SK-N-SH treated with all-trans-retinoic acid at 6 μM for 48 hours (cell line): ENCODE measurements around the gene CCDC146.
"Not testable (repeated sequence)": the region's sequence is repeated elsewhere in the genome, so short reads cannot be mapped to it uniquely, and the experiment has no call there.

Source experiments
- ATAC-seq: fragments of 200-7000 bp; cut with Tn5 transposase; 3 replicates; pipeline ENCODE4 v1.9.1; 2020; ENCODE audit warnings: mild to moderate bottlenecking, moderate library complexity
- ARNTL ChIP-seq: fragments of 450-650 bp; formaldehyde crosslinking; IDR thresholded peaks from 2 replicates; pipeline ENCODE4 v1.5.0; 2020; ENCODE audit warnings: low read depth, mild to moderate bottlenecking, moderate library complexity, borderline replicate concordance
- BACH2 ChIP-seq: fragments of 250-450 bp; sonication (Bioruptor Pico); IDR thresholded peaks from 2 replicates; pipeline ENCODE4 v1.9.0; 2021; ENCODE audit warnings: mild to moderate bottlenecking, borderline replicate concordance
- CSDC2 ChIP-seq: fragments of 250-450 bp; sonication (Bioruptor Pico); IDR thresholded peaks from 2 replicates; pipeline ENCODE4 v1.5.0; 2020; ENCODE audit warnings: mild to moderate bottlenecking, moderate library complexity
- GLIS3 ChIP-seq: fragments of 250-450 bp; sonication (Bioruptor Pico); IDR thresholded peaks from 2 replicates; pipeline ENCODE4 v1.5.0; 2020; ENCODE audit warnings: mild to moderate bottlenecking, moderate library complexity
- ISL1 ChIP-seq: fragments of 250-450 bp; sonication (Bioruptor Pico); IDR thresholded peaks from 2 replicates; pipeline ENCODE4 v2.1.2; 2022; ENCODE audit warnings: mild to moderate bottlenecking, moderate library complexity
- OSR1 ChIP-seq: fragments of 250-450 bp; sonication (Bioruptor Pico); IDR thresholded peaks from 2 replicates; pipeline ENCODE4 v1.8.0; 2022; ENCODE audit warnings: moderate library complexity, mild to moderate bottlenecking, inconsistent platforms
- PPARA ChIP-seq: fragments of 250-450 bp; sonication (Bioruptor Pico); IDR thresholded peaks from 2 replicates; pipeline ENCODE4 v1.5.0; 2020; ENCODE audit warnings: mild to moderate bottlenecking, borderline replicate concordance
- RARB ChIP-seq: fragments of 250-450 bp; sonication (Bioruptor Pico); IDR thresholded peaks from 2 replicates; pipeline ENCODE4 v1.8.0; 2021; ENCODE audit warnings: mild to moderate bottlenecking, moderate library complexity
- SNAI2 ChIP-seq: fragments of 250-450 bp; sonication (Bioruptor Pico); IDR thresholded peaks from 2 replicates; pipeline ENCODE4 v1.5.0; 2020; ENCODE audit warnings: mild to moderate bottlenecking, moderate library complexity
- TCF4 ChIP-seq: fragments of 250-450 bp; sonication (Bioruptor Pico); IDR thresholded peaks from 2 replicates; pipeline ENCODE4 v1.8.0; 2021; ENCODE audit warnings: mild to moderate bottlenecking, moderate library complexity, borderline replicate concordance
- TOX ChIP-seq: fragments of 250-450 bp; sonication (Bioruptor Pico); IDR thresholded peaks from 2 replicates; pipeline ENCODE4 v1.8.0; 2021; ENCODE audit warnings: mild to moderate bottlenecking, moderate library complexity, borderline replicate concordance
- ZC3H10 ChIP-seq: fragments of 250-450 bp; sonication (Bioruptor Pico); IDR thresholded peaks from 2 replicates; pipeline ENCODE4 v1.5.1; 2021; ENCODE audit warnings: mild to moderate bottlenecking, moderate library complexity
- ZFP3 ChIP-seq: fragments of 250-450 bp; sonication (Bioruptor Pico); IDR thresholded peaks from 2 replicates; pipeline ENCODE4 v1.5.0; 2020; ENCODE audit warnings: mild to moderate bottlenecking, moderate library complexity
- ZFP30 ChIP-seq: fragments of 450-650 bp; formaldehyde crosslinking; IDR thresholded peaks from 2 replicates; pipeline ENCODE4 v1.5.0; 2022; ENCODE audit warnings: mild to moderate bottlenecking, moderate library complexity
- ZNF565 ChIP-seq: fragments of 450-650 bp; formaldehyde crosslinking; conservative IDR thresholded peaks from 2 replicates; pipeline ENCODE4 v1.5.0; 2020; ENCODE audit warnings: low read depth, mild to moderate bottlenecking, moderate library complexity
- ZNF70 ChIP-seq: fragments of 450-650 bp; formaldehyde crosslinking; IDR thresholded peaks from 2 replicates; pipeline ENCODE4 v1.5.0; 2020; ENCODE audit warnings: mild to moderate bottlenecking, moderate library complexity
- ZNF8 ChIP-seq: fragments of 450-650 bp; formaldehyde crosslinking; IDR thresholded peaks from 2 replicates; pipeline ENCODE4 v1.5.0; 2020; ENCODE audit warnings: mild to moderate bottlenecking, moderate library complexity
- TF ChIP-seq, protein P1 (sequence below): fragments of 250-450 bp; sonication (Bioruptor Pico); IDR thresholded peaks from 2 replicates; pipeline ENCODE4 v1.5.1; 2020; ENCODE audit warnings: low read depth, mild to moderate bottlenecking, moderate library complexity
- TF ChIP-seq, protein P2 (sequence below): fragments of 250-450 bp; sonication (Bioruptor Pico); IDR thresholded peaks from 2 replicates; pipeline ENCODE4 v1.5.0; 2020; ENCODE audit warnings: mild to moderate bottlenecking, moderate library complexity
- TF ChIP-seq, protein P3 (sequence below): fragments of 250-450 bp; sonication (Bioruptor Pico); IDR thresholded peaks from 2 replicates; pipeline ENCODE4 v1.8.0; 2021; ENCODE audit warnings: low read depth, mild to moderate bottlenecking, moderate library complexity, borderline replicate concordance

Gene CCDC146

DNA sequence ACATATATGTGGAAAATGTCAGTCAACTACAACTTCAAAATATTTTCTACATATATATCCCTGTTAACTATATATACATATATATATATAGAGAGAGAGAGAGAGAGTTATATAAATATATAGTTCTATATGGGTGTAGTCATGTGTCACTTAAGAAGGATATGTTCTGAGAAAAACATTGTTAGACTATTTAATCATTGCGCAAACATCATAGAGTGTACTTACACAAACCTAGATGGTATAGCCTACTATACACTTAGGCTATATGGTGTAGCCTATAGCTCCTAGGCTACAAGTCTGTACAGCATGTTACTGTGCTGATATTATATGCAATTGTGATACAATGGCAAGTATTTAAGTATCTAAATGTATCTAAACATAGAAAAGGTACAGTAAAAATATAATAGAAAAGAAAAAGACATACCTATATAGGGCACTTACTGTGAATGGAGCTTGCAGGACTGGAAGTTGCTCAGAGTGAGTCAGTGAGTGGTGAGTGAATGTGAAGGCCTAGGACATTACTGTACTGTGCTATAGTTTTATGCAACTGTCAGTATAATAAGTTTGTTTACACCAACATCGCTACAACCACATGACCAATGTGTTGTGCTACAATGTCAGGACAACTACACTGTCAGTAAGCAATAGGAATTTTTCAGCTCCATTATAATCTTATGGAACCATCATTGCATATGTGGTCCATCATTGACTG lies 95.2 kb downstream of the CCDC146 start (continued):
- TF ChIP-seq RARB (CRISPR knock-in tag) (no peak), ZNF70 (no peak), SNAI2 (CRISPR knock-in tag) (no peak), CSDC2 (no peak)

DNA sequence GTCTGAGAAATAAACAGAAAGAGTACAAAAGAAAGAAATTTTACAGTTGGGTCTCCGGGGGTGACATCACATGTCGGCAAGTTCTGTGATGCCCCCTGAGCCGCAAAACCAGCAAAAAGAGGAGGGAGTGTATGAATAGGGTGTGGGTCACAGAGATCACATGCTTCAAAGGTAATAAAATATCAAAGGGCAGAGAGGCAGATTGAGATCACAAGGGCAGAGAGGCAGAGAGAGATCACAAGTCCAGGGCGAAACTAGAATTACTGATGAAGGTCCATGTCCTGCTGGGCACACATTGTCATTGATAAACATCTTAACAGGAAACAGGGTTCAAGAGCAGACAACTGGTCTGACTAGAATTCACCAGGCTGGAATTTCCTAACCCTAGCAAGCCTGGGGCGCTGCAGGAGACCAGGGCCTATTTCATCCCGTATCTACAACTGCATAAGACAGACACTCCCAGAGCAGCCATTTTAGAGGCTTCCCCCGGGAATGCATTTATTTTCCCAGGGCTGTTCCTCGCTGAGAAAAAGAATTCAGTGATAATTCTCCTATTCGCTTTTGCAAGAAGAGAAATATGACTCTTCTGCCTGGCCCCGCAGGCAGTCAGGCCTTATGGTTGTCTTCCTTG lies 97.4 kb downstream of the CCDC146 start:
- not testable (repeated sequence) for ATAC-seq

DNA sequence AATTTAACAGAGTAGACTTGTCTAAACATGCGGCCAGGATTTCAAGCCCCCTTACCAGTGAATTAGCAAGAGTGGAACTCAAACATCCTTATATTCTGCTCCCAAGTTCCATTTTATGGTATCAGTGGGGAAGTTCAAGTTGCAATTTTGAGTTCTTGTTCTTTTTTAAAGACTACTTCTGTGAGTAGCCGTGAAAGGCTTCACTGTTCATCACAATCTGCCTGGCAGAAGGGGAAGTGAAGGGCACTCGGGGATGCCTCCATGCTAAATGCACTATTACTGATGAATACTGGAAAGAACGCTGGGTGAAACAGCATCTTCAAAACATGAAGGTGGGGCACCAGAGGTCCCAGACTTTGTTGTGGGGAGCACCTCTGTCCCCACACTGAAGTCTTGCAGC lies 99.7 kb downstream of the CCDC146 start:
- no peak for ATAC-seq
- TF ChIP-seq, protein P1, sequence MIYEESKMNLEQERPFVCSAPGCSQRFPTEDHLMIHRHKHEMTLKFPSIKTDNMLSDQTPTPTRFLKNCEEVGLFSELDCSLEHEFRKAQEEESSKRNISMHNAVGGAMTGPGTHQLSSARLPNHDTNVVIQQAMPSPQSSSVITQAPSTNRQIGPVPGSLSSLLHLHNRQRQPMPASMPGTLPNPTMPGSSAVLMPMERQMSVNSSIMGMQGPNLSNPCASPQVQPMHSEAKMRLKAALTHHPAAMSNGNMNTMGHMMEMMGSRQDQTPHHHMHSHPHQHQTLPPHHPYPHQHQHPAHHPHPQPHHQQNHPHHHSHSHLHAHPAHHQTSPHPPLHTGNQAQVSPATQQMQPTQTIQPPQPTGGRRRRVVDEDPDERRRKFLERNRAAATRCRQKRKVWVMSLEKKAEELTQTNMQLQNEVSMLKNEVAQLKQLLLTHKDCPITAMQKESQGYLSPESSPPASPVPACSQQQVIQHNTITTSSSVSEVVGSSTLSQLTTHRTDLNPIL (CRISPR knock-in tag): no peak
- no peak for TF ChIP-seq ZNF8 (CRISPR knock-in tag)
- TF ChIP-seq ZC3H10 (CRISPR knock-in tag): no peak
- no peak for TF ChIP-seq BACH2 (CRISPR knock-in tag)
- TF ChIP-seq ARNTL (CRISPR knock-in tag): no peak
- TF ChIP-seq ZFP3 (CRISPR knock-in tag): no peak
- no peak for TF ChIP-seq ZNF565
- TF ChIP-seq GLIS3 (CRISPR knock-in tag): no peak
- TF ChIP-seq TCF4 (CRISPR knock-in tag): no peak
- TF ChIP-seq OSR1 (CRISPR knock-in tag): no peak
- no peak for TF ChIP-seq SNAI2 (CRISPR knock-in tag)

DNA sequence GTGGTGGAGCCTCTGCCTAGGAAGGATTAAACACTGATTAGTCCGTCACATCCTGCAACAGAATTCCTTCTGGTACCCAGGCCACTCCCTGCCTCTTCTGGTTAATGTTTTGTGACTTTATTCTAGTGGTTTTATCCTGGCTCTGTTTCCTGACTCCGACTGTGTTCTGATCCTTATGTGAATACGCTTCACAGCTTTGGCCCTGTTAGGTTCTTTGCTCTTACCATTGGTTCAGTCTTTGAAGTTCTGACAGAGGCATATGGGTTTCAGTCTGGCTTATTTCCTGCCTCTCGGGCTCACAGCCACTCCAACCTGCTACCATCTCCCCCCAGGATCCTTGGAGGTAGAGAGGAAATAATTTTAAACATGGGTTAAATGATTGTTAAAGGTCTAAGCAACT lies 100.4 kb downstream of the CCDC146 start:
- TF ChIP-seq ZFP30 (CRISPR knock-in tag) (no peak), ZFP3 (CRISPR knock-in tag) (no peak), ZNF565 (no peak), SNAI2 (CRISPR knock-in tag) (no peak), ISL1 (no peak), PPARA (CRISPR knock-in tag) (no peak), TOX (CRISPR knock-in tag) (no peak), OSR1 (CRISPR knock-in tag) (no peak), ZNF70 (no peak), ZC3H10 (CRISPR knock-in tag) (no peak), TCF4 (CRISPR knock-in tag) (no peak), ZNF8 (CRISPR knock-in tag) (no peak), CSDC2 (no peak)
- TF ChIP-seq, protein P2, sequence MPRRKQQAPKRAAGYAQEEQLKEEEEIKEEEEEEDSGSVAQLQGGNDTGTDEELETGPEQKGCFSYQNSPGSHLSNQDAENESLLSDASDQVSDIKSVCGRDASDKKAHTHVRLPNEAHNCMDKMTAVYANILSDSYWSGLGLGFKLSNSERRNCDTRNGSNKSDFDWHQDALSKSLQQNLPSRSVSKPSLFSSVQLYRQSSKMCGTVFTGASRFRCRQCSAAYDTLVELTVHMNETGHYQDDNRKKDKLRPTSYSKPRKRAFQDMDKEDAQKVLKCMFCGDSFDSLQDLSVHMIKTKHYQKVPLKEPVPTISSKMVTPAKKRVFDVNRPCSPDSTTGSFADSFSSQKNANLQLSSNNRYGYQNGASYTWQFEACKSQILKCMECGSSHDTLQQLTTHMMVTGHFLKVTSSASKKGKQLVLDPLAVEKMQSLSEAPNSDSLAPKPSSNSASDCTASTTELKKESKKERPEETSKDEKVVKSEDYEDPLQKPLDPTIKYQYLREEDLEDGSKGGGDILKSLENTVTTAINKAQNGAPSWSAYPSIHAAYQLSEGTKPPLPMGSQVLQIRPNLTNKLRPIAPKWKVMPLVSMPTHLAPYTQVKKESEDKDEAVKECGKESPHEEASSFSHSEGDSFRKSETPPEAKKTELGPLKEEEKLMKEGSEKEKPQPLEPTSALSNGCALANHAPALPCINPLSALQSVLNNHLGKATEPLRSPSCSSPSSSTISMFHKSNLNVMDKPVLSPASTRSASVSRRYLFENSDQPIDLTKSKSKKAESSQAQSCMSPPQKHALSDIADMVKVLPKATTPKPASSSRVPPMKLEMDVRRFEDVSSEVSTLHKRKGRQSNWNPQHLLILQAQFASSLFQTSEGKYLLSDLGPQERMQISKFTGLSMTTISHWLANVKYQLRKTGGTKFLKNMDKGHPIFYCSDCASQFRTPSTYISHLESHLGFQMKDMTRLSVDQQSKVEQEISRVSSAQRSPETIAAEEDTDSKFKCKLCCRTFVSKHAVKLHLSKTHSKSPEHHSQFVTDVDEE (CRISPR knock-in tag): no peak
- TF ChIP-seq, protein P3, sequence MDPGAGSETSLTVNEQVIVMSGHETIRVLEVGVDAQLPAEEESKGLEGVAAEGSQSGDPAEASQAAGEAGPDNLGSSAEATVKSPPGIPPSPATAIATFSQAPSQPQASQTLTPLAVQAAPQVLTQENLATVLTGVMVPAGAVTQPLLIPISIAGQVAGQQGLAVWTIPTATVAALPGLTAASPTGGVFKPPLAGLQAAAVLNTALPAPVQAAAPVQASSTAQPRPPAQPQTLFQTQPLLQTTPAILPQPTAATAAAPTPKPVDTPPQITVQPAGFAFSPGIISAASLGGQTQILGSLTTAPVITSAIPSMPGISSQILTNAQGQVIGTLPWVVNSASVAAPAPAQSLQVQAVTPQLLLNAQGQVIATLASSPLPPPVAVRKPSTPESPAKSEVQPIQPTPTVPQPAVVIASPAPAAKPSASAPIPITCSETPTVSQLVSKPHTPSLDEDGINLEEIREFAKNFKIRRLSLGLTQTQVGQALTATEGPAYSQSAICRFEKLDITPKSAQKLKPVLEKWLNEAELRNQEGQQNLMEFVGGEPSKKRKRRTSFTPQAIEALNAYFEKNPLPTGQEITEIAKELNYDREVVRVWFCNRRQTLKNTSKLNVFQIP (CRISPR knock-in tag): no peak
- TF ChIP-seq, protein P1 (CRISPR knock-in tag): no peak
- ATAC-seq: no peak
